ENCODE data around the gene ARHGAP25. TPM values are rescaled to one million over a fixed set of nuclear protein-coding genes. Genes with fewer than 3 reads are reported as not detected.
A peak's percentile ranks its signal among the peaks of the same experiment; 100 is the strongest.

Gene ARHGAP25
- total and polyA plus RNA-seq, 2 experiments from 2014 or later: 1.9 to 2.0 TPM

- TF ChIP-seq ZNF462 (CRISPR knock-in tag; IDR thresholded peaks at IDR 0.05): no peak
- no peak for TF ChIP-seq CREB1 (CRISPR knock-in tag; IDR thresholded peaks at IDR 0.05; ENCODE audit: low read depth)
- no peak for TF ChIP-seq EZH2 (IDR thresholded peaks at IDR 0.05; ENCODE audit: low read depth, unreplicated experiment)
- TF ChIP-seq ZNF114 (CRISPR knock-in tag; IDR thresholded peaks at IDR 0.05): no peak
Measured at GRCh38 chr2:68764041-68764805, 29.6 kb downstream of the ARHGAP25 start (continued).

GRCh38 chr2:68764806-68765311 is 30.2 kb downstream of the ARHGAP25 start:
- DNase-seq (ENCODE audit: low spot score) (peak; percentile 35), ATAC-seq (no peak; the same call in 1 of the 3 replicates)
- TF ChIP-seq NANOG (IDR thresholded peaks at IDR 0.05; ENCODE audit: borderline replicate concordance) (no peak), ZNF331 (CRISPR knock-in tag; IDR thresholded peaks at IDR 0.05; ENCODE audit: low read depth) (no peak), ZNF114 (CRISPR knock-in tag; IDR thresholded peaks at IDR 0.05) (no peak)
- Mint-ChIP-seq H3K4me1 (peaks cover 33% of the 10 kb centered on the region), H3K27me3 (ENCODE audit: insufficient read depth, low read depth, poor library complexity) (peaks cover 3% of the 10 kb centered on the region), H3K9me3 (no peaks in the 10 kb centered on the region), H3K36me3 (ENCODE audit: low read depth) (no peaks in the 10 kb centered on the region), H3K4me3 (no peak overlapping the region), H3K27ac (peak overlapping the region; percentile 9; the same call in 1 of the 2 replicates)
- Histone ChIP-seq H3K79me2 (replicated peaks; ENCODE audit: insufficient read depth) (no peaks in the 10 kb centered on the region), H3F3A (replicated peaks; ENCODE audit: low read depth) (no peaks in the 10 kb centered on the region), H3K27ac (ENCODE audit: low read depth) (peak overlapping the region; percentile 24; the same call in 1 of the 2 replicates), H2AFZ (no peak overlapping the region; the same call in 1 of the 2 replicates), H3K36me3 (ENCODE audit: insufficient read depth) (no peaks in the 10 kb centered on the region), H3K4me1 (ENCODE audit: insufficient read depth) (peaks cover 34% of the 10 kb centered on the region), H3K4me2 (peak overlapping the region; percentile 23), H3K4me3 (no peak overlapping the region), H3K9me2 (ENCODE audit: insufficient read depth) (no peaks in the 10 kb centered on the region), H3K27me3 (ENCODE audit: insufficient read depth) (no peaks in the 10 kb centered on the region), H4K20me1 (replicated peaks; ENCODE audit: insufficient read depth) (no peaks in the 10 kb centered on the region)
